ENCODE measurements around the gene NAPEPLD.
"Not testable (repeated sequence)": the region's sequence is repeated elsewhere in the genome, so short reads cannot be mapped to it uniquely, and the experiment has no call there.

NAPEPLD gene

DNA sequence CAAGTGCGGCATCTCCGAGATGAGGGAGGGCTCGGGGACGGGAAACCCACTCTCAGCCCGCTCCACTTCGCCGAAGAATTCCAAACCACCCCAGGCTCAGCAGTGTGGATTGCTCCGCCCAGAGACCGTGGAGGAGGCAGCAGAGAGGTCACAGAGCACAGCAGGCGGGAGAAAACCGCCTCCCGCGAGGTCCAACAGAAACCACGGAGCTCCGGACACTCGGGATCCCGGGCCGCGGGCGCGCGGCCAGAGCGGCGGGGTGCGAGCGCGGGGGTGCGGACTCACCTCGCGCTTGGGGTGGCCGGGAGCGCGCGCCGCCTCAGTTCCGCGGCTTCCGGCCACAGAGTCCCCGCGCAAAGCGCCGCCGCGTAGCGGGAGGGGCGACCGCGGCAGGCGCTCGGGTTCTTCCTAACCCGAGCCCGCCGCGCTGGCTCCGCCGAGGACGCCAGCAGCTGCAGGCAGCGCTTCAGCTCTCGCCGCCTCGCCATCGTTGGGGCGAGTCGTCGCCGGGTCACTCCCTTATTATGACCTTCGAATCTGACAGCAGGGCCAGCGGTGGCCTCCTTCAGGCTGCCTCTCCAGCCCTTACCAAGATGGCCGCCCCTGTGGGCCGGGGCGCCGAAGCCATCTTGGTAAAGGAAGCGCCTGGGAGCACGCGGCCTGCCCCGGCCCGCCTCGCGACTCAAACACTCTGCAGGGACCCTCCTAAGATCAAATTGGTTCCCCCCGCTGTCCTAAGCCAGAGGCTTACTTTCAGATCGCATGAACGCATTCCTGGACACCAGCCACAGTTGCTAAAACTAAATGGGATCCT lies at the start of gene NAPEPLD:
Gene NAPEPLD, minus strand, starts transcription at position 106 of the 814 bp plus-strand sequence. CDS start 20,323 bp downstream, outside the sequence.
- ATAC-seq (peak; percentile 79), DNase-seq (peak; percentile 73)

DNA sequence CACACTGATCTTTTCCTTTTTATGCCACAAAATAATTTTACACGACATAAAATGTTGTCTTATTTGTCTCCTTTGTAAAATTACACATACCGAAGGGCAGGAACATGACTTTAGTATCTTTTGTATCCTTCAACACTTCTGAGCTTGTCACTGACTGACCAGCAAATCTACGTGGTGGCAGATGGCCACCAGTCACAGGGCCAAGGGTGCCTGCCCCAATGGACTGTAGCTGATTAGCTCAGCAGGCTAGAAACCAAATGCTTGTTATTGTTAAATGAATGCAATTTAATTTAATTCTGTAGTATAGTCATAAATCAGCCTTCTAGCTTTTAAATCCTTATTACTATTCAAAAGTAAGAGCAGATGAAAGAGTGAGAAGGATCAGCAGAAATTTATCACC lies 49.2 kb upstream of the NAPEPLD start:
- not testable (repeated sequence) for ATAC-seq, DNase-seq

DNA sequence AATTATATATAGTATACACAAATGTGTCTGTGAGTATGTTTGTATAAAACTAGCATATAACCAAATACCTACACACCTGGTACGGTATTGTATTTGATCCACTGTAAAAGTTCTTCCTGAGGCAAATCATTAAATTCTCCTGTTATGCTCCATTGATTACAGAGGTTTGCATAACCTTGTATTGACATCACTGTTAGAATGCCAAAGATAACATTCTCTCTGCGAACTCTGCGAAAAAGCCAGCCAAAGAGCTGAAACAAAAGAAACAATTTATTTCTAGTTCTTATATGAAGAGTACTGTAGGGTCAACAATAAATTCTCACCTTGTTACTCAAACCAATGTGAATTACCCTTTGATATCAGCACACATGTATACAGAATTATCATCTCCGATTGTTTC lies 46.5 kb upstream of the NAPEPLD start:
- not testable (repeated sequence) for DNase-seq, ATAC-seq

DNA sequence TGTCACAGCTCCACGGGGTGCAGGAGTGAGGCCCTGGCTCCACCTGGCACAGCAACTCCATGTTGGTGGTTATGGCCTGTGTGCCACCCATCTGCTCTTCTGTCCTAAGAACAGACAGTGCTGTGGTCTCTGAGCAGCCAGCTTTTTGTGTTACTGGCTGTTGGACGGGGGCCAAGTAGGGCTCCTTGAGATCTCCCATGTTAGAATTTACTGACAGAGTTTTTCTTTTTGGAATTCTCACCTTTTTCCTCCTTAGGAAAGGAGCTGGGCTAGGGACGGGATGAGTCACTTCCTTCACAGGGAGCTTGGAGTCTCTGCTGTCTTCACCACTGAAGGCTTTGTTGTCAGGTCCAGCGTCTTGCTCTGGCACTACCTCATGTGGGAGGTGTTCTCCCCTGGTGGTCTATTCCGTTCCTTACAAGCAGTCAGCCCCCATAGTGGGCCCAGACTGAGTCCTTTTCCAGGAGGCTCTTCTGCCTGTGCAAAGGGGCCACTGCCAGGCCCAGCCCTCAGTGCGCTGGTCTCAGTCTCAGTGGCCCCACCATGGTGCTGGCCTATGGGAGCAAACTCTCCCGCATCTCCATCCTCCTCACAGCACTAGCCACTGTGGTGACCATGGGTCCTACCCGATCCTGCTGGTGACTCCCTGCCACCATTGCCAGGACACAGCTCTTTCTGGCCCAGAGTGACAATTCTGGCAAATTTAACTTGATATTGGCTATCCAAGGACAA lies 23.7 kb upstream of the NAPEPLD start:
- DNase-seq, ATAC-seq: not testable (repeated sequence)

DNA sequence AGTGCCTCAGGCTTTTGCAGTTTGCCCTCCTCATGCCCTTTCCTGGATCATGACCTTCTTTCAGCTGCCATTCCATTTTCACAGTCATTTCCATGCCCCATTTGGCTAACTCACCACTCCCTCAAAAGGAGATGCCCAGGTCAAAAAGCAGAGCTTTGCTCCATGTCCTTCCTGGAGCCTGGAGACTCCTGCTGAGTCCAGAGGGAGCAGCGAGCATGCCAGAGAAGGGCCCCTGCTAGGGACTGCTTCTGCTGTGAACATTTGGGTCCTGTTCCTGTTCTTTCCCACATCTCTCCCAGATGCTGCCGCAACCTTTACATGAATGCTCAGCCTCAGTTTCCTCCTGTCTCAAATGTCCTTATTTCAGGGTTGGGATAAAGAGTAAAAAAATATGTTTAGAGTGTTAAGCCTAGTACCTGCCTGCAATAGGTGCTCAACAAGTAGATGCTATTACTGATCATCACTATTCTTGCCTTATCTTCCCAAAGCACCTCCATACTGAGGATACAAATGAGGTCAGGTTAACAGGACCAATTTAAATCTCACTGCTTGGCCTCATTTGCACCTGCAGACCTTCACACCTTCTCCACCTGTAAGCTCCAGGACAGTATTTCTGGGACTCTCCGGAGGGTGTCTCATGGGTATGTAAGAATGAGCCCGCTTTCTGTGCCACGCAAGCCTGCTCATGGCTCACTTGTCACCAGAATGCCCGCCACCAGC lies 23.0 kb upstream of the NAPEPLD start:
- not testable (repeated sequence) for DNase-seq, ATAC-seq

DNA sequence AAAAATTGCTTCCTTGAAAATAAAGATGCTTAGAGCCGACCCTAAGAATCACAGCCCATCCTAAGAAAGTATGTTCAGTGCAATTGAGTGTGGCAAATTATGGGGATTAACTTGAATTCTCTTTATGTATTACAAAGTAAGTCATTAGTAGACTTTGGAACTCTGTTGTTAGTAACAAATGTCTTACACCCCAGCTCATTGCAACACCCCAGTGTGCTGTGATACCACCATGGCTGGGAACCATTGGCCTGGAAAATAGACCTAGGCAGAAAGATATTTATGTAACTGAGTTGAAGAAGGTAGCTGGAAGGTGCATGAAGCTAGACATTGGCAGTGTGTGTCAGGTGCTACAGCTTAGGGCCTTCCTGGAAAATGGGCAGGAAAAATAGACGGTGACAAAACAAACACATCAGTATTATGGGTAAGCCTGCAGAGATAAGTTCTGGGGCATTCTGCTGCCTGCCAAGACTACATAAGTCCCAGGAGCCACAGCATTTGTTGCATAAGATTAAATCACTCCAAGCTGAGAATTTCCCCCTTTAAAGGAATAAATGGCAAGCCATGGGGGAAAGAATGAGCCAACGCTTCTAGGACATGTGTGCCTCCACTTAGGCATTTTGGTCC lies 18.1 kb upstream of the NAPEPLD start:
- DNase-seq, ATAC-seq: not testable (repeated sequence)

DNA sequence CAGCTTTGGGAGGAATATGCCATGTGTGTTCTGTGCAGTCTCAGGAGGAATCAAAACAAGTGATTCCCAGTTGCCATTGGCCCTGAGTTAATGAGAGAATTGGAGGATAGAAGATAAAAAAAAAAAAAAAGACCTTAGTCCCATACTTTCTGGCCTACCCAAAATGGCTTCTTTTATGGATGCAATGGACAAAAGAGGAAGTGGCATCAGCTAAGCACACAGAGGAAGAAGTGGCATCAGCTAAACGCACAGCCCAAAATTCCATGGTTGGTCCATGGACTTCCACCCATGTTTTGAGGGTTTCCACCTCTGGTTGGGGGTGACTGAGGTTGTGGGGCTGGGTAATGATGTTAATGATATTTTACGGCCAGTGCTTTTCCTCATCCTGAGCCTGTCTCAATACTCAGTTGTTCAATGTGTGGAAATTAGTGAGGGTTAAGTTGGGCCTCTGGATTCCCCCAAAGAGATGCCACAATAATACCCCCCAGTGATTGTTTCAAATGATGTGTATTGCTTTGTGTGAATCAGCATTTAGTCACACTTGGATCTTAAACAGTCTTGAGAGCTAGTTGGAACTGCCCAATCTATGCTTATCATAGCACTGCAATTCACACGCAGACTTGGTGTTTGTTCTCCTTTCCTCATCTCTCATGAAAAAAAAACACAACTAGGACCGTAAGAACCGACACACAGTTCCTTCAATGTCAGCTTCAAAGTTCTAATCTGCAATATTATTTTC lies 14.4 kb upstream of the NAPEPLD start:
- DNase-seq, ATAC-seq: not testable (repeated sequence)

DNA sequence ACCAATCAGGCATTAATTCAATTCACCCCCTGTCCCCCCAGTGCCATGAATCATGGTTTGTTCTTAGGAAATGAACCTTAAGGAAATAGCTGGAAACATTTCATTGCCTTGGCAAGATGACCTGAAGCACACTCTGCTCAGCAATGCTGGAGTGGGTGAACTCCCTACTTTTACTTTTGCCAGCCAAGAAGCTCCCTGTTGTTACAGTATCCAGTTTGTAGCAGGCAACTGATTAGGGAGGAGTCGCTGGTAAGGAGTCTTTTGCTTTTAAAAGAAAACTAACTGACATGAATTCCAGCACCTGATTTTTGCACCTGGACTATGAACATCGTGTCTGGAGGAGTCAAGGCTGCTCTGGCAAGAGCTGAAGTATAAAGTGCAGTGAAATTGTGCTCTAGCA lies 13.7 kb upstream of the NAPEPLD start:
- ATAC-seq, DNase-seq: not testable (repeated sequence)

DNA sequence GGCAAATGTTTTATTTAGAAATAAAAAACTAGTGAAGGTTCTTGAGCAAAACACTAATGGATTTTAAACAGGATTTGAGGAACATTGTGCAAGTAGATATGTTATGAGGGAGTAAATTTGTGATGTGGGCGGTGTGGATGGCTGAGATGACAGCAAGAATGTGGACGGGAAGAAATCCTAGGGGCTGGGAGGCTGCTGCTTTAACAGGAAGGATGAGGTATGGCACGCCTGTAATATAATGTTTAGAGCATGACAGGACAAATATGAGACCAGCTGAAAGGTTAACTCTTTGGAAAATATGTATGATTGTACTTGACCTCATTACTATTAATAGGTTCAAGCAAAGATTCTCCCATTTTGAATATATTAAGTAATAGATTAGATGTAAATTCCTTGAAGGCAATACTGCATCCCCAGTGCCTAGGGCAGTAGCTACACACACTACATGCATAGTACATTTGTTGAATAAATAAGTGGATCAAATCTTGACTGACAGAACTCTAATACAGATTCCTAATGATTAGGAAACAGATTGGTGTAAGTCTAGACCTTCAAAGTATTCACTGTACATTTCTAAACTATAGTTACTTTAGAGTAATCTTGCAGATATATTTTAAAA lies 13.2 kb upstream of the NAPEPLD start:
- DNase-seq = not testable (repeated sequence)

DNA sequence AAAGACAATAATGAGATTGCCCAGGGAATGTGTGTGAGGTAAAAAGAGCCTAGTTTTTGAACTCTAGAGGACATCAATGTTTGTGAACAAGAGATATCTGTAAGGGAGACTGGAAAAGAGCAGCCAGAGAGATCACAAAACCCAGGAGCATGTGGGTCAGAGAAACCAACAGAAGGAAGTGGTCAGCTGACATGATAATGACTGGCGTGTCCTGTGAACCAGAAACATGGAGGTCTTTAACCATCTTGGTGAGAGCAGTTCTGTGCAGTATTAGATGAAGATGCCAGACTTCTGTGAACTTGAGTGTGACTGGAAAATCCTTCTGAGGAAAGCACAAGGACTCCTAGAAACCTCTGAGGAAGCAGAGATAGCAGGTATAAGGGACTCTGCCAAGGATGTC lies 10.2 kb upstream of the NAPEPLD start:
- not testable (repeated sequence) for DNase-seq, ATAC-seq

More for the DNA sequence above, 13.2 kb upstream of the NAPEPLD start:
- not testable (repeated sequence) for ATAC-seq

DNA sequence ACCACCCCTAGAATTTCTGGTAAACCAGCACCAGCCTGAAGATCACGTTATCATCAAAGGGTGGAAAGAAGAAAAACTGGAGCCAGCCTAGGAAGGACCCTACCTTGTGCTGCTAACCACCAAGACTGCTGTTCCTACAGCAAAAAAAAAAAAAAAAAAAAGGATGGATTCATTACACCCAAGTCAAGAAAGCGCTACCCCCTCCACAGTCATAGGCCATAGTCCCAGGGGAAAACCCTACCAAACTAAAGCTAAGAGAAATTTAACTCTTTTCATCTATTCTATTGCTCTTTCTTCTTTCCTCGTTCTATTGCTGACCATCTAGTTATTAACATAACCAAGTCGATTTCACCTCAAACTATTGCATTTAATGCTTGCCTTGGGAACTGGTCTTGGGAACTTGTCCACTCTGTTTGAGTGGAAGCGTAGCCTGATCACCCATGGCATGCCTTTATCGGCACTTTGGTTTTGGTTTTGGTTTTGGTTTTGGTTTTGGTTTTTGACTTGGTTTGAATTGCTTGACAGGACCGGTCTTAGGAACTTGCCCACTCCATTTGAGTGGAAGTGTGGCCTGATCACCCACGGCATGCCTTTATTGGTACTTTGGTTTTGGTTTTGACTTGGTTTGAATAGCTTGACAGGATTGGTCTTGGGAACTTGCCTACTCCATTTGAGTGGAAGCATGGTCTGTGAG lies 6.6 kb upstream of the NAPEPLD start:
- peak; percentile 40 for ATAC-seq
- not testable (repeated sequence) for DNase-seq

DNA sequence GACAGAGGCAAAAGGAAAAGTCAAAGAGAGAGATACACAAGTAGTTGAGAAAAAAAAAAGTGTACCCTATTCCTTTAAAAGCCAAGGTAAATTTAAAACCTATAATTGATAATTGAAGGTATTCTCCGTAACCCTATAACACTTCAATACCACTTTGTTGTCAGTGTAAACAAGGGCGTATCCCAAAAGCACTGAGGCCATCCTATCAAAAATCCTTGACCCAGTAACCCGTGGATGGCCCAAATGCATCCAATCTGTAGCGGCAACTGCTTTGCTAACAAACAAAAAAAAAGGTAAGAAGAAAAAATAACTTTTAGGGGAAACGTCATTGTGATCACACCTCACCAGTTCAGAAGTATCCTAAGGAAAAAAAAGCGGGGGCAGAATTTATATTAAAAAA lies 5.1 kb upstream of the NAPEPLD start:
- no peak for DNase-seq
- ATAC-seq = no peak

DNA sequence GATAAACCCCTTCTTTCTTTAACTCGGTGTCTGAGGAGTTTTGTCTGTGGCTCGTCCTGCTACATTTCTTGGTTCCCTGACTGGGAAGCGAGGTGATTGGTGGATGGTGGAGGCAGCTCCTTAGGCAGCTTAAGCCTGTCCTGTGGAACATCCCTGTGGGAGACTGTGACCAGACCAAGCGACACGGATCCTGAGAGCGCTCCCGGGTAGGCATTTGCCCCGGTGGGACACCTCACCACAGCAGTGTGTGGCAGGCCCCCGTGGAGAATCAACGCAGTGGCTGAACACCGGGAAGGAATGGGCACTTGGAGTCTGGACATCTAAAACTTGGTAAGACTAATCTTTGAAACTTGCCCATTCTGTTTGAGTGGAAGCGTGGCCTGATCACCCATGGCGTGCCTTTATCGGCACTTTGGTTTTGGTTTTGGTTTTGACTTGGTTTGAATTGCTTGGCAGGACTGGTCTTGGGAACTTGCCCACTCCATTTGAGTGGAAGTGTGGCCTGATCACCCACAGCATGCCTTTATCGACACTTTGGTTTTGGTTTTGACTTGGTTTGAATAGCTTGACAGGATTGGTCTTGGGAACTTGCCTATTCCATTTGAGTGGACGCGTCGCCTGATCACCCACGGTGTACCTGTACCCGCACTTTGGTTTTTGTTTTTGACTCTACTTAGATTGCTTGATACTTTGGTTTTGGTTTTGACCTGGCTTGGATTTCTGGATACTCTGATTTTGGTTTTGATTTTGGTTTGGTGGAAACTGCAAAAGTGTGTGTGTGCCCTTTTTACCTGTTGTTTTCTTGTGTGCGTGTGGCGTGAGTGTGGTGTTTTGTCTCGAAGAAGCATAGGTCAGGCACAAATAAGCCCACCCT lies 4.1 kb upstream of the NAPEPLD start:
- not testable (repeated sequence) for DNase-seq, ATAC-seq

DNA sequence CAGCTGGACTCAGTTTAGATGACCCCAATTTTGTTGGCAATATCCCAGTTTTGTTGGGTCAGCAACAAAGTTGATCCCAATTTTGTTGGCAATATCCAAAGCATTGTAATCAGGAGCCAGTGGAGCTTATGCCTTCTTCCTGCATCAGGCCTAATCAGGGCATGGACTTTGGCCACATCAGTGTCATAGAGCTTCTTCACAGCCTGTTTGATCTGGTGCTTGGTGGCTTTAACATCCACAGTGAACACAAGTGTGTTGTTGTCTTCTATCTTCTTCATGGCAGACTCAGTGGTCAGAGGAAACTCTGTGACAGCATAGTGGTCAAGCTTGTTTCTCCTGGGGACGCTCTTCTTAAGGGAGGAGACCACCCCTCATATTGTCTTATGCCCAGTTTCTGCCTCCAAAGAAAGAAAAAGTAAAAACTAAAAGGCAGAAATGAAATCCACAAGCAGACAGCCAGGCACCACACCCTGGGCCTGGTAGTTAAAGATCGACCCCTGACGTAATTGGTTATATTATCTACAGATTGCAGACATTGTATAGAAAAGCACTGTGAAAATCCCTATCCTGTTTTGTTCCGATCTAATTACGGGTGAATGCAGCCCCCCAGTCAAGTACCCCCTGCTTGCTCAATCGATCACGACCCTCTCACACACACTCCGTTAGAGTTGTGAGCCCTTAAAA lies 3.2 kb upstream of the NAPEPLD start:
- not testable (repeated sequence) for DNase-seq

DNA sequence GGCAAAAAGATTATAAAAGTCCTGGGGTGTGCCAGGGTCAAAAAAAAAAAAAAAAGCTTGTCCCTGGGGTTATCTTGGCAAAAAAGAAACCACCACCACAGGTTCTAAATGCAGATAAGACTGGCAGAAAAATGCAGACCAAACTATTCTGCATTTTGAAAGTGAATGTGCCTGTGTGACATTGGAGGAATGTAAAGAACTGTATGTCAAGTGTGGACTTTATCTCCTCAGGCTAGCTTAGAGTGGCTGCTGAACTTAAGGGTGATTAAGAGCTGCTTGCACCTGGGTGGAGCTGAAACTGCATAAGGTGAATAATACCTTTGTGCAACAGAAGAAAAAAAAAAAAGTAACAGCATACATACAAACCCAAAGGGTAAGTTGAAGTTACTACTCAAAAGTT lies 1.3 kb upstream of the NAPEPLD start:
- ATAC-seq (no peak), DNase-seq (no peak)

More for the DNA sequence above, 3.2 kb upstream of the NAPEPLD start:
- not testable (repeated sequence) for ATAC-seq

DNA sequence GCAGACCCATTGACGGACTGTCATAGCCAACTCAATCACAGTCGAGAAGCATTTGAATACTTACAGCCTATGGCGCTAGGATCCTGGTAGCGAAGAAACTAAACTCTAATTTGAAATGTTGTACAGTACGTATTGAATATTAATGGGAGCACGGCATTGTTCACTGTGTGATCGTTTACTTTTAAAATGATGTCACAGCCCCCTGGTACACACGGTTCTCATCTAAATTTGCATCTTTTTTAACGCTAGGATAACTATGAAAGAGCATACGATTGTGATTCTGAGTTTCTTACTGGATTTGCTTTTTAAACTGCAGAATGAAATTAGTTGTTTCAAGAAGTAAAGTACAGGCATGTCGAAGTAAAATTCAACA lies 895 bp upstream of the NAPEPLD start:
- ATAC-seq (peak; percentile 24), DNase-seq (no peak)

DNA sequence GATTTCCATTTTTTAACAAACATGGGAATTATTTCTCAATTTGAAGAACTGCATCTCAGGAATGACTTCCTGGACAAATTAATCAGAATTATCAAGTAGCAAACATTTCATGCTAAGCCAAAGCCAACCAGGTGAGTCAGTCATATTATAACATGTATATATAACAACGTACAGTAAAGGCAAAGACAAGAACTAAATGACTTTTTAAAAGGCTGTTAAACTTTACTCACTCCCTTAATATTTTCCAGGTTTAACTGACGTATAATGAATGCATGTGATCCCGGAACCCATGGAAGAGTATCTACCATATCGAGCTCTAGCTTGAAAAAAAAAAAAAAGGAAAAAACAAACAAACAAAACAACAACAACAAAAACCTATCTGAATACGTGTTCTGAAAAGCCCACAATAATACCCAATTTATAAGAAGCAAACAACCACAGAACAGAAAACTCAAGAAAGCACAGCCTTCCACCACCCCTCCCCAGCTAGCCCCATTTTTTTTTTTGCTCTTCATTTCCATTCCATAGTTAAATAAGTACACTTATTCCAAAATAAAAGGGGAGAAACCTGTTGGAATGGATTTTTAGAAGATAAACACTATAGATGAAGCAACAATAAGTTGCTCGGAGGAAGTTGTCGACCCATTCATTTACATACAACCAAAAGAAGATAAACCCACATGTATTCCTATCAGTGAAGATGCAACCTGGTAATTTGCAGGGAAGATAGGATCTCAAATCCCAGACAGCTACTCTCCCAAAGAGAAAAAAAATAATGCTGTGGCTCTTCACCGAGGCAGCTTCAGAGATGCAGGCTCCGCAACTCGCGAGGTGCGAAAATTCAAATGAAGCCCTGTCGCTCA lies 537 bp downstream of the NAPEPLD start:
- ATAC-seq (no peak), DNase-seq (no peak)
